ENCODE data around the gene KCNJ1. TPM values are rescaled to one million over a fixed set of nuclear protein-coding genes. Genes with fewer than 3 reads are reported as not detected.

The KCNJ1 gene
- total and polyA plus RNA-seq, 2 of the 8 experiments (the other 6 are each of a cell fraction or from before 2014, with no cell fraction given): 0.17 to 0.23 TPM

GRCh38 chr11:128852327-128853023, 14.6 kb downstream of the KCNJ1 start:
- no peak overlapping the region for H3K4me2 ChIP-seq (ENCODE audit: insufficient read depth in 1 of 2, low read depth in 2 of 2, low read length in 2 of 2)
- POLR2A ChIA-PET (ENCODE audit: partially characterized antibody): no interaction called here
- H4K8ac ChIP-seq (ENCODE audit: extremely low read depth, insufficient read depth, low read length): no peak overlapping the region
- TF ChIP-seq RAD21 (IDR thresholded peaks at IDR 0.05 in 1 of 2, conservative IDR thresholded peaks at IDR 0.05 in 1 of 2; ENCODE audit: low read depth in 2 of 2, low read length in 2 of 2): no peak
- no peak for TF ChIP-seq CBX8 (IDR thresholded peaks at IDR 0.05; ENCODE audit: borderline replicate concordance, low read depth, low read length)
- no peak for TF ChIP-seq FOSL1 (IDR thresholded peaks at IDR 0.05; ENCODE audit: insufficient read depth, low read depth, low read length)
- H3K56ac ChIP-seq (replicated peaks; ENCODE audit: insufficient read length, low read depth, low read length): no peak overlapping the region
- DNase-seq (ENCODE audit: low read depth in 1 of 2, low spot score in 2 of 2) (no peak), FAIRE-seq (no peak)
- no peak overlapping the region for H2BK15ac ChIP-seq (ENCODE audit: low read length)
- CTCF ChIA-PET (ENCODE audit: partially characterized antibody): interaction anchor here (0.8 to 5.6 kb wide), 10 partner anchors 7 to 694 kb away, joined by 3 to 69 read pairs (median 4); no protein-coding TSS in a partner anchor
- H3K23me2 ChIP-seq (ENCODE audit: low read depth, low read length): peaks cover 2% of the 10 kb centered on the region; the same call in 1 of the 2 replicates
- no peak overlapping the region for H2AK5ac ChIP-seq (ENCODE audit: low read depth, low read length)
- H2BK5ac ChIP-seq (ENCODE audit: low read depth, low read length): no peak overlapping the region
- H3K27me3 ChIP-seq (replicated peaks in 1 of 4; ENCODE audit: control insufficient read depth in 3 of 4, extremely low read depth in 1 of 4, insufficient read depth in 3 of 4, low read length in 3 of 4): no peaks in the 10 kb centered on the region
- H2AFZ ChIP-seq (ENCODE audit: low read length): no peak overlapping the region
- no peaks in the 10 kb centered on the region for H3K4me1 ChIP-seq (replicated peaks in 1 of 4; ENCODE audit: control insufficient read depth in 3 of 4, insufficient read depth in 4 of 4, low read length in 3 of 4)
- no peak overlapping the region for H2BK120ac ChIP-seq (replicated peaks; ENCODE audit: low read depth, low read length)
- no peak overlapping the region for H3K23ac ChIP-seq (ENCODE audit: insufficient read length)
- H2BK20ac ChIP-seq (ENCODE audit: low read length): no peak overlapping the region
- H3K79me2 ChIP-seq (ENCODE audit: control insufficient read depth in 1 of 2, insufficient read depth in 2 of 2, low read length in 2 of 2): no peaks in the 10 kb centered on the region
- H3K14ac ChIP-seq (ENCODE audit: insufficient read length): no peak overlapping the region
- no peak overlapping the region for H2BK12ac ChIP-seq (ENCODE audit: low read depth, low read length)
- H3K79me1 ChIP-seq (ENCODE audit: low read depth, low read length): no peaks in the 10 kb centered on the region
- H3K27ac ChIP-seq (ENCODE audit: low read depth, low read length): no peak overlapping the region
- no peaks in the 10 kb centered on the region for H4K20me1 ChIP-seq (replicated peaks in 1 of 2; ENCODE audit: control insufficient read depth in 1 of 2, insufficient read depth in 2 of 2, low read length in 2 of 2)
- H3K4me3 ChIP-seq (ENCODE audit: extremely low read depth in 1 of 4, insufficient read depth in 2 of 4, low read depth in 3 of 4, low read length in 4 of 4): no peak overlapping the region
- H3K4ac ChIP-seq (replicated peaks; ENCODE audit: insufficient read length, low read depth, low read length): no peak overlapping the region
- H3K9ac ChIP-seq (replicated peaks in 1 of 4; ENCODE audit: extremely low read depth in 1 of 4, low read depth in 3 of 4, low read length in 3 of 4): no peak overlapping the region
- H4K5ac ChIP-seq (ENCODE audit: insufficient read length, low read depth, low read length): no peak overlapping the region
- WGBS, 2 experiments (ENCODE audit: extremely low coverage in 1 of 2, insufficient coverage in 1 of 2, insufficient read length in 1 of 2, insufficient replicate concordance in 2 of 2, low coverage in 1 of 2, low lambda C conversion rate in 2 of 2, missing lambda C conversion rate in 1 of 2): 86% methylated on average over 13 of the region's 13 CpGs; no CpG with 5 or more reads in 1 of the 2 experiments
- no peaks in the 10 kb centered on the region for H3K9me3 ChIP-seq (ENCODE audit: insufficient read depth in 2 of 2, low read depth in 1 of 2, low read length in 1 of 2)
- no peaks in the 10 kb centered on the region for H3K36me3 ChIP-seq (ENCODE audit: control insufficient read depth in 2 of 4, insufficient read depth in 4 of 4, low read length in 3 of 4)
- H3K18ac ChIP-seq (ENCODE audit: extremely low read depth, low read length): no peak overlapping the region
- no peak overlapping the region for H4K91ac ChIP-seq (replicated peaks; ENCODE audit: insufficient read length, low read length)

All from H1 (cell line).